SHP77 (cell line): ENCODE results near the gene MYO1D.
"Not testable (repeated sequence)": the region's sequence is repeated elsewhere in the genome, so short reads cannot be mapped to it uniquely, and the experiment has no call there.

Source experiments
- DNase-seq, 2 experiments: peaks; one replicate each; lab custom pipeline; 2025; lab: John Stamatoyannopoulos, UW

The MYO1D gene

DNA sequence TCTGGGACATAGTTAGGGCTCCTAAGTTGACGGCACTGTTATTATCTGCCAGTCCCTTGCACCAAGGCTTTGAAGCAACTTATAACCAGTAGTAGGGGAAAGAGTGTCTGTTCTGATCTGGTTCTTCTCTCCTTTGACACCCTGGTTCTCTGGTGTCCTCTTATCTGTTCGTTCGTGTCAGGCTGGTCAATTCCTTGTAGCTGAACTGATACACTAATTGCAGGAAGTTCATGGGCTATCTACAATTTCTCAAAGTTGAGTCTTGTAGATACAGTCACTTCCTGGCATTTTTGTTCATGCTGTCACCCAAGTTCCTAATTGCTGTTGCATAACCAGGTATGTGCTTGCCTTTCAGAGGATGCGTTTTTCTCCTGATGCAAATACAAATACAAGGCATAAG, 17.3 kb upstream of the MYO1D start:
- DNase-seq = no peak

DNA sequence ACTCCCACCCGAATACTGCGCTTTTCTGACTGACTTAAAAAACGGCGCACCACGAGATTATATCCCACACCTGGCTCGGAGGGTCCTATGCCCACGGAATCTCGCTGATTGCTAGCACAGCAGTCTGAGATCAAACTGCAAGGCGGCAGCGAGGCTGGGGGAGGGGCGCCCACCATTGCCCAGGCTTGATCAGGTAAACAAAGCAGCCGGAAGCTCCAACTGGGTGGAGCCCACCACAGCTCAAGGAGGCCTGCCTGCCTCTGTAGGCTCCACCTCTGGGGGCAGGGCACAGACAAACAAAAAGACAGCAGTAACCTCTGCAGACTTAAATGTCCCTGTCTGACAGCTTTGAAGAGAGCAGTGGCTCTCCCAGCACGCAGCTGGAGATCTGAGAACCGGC, 10.5 kb upstream of the MYO1D start:
- not testable (repeated sequence) for DNase-seq

DNA sequence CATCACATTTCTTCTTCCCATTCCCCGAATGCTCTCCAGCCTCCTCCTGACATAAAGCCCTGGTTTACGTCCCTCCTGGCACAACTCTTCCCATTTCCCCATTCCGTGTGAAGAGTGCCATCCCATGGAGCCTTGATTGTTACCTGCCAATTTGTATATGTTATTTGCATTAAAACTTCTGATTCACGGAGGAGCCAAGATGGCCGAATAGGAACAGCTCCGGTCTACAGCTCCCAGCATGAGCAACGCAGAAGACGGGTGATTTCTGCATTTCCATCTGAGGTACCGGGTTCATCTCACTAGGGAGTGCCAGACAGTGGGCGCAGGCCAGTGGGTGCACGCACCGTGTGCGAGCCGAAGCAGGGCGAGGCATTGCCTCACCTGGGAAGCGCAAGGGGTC, 10.0 kb upstream of the MYO1D start:
- DNase-seq = not testable (repeated sequence)

DNA sequence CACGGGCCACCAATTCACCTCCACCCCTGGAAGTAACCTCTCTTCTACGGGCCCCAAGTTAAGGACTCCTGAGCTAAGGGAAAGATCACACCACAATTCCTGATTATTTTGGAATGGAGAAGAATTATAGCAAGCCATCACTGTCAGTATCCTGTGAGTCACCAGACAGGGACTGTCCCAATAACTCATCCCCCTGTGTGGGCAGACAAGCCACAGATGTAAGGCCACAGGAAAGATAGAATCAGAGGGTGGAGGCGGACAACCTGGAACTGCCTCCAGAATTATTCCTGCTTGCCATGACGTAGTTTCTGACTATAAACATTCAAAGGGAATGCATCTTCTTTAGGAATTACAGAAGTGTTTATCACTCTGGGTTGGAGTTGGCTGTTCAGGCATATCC, 5.8 kb upstream of the MYO1D start:
- DNase-seq = no peak

DNA sequence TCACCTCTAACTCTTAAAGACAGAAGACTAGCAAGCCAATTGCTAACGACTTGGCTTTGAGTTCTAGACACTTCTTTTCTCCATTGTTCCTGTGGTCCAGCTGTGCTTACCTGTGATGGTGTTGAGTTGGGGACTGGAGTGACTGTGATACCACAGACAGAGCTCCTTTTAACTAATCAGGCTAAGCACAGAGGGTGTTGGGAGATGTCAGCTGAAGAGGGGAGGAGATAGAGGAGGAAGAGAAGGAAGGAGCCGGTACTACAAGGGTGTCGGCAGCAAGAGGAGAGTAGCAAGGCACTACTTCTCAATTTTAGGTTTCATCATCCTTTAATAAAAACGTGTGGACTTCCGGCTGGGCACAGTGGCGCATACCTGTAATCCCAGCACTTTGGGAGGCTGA, 5.1 kb upstream of the MYO1D start:
- no peak for DNase-seq

DNA sequence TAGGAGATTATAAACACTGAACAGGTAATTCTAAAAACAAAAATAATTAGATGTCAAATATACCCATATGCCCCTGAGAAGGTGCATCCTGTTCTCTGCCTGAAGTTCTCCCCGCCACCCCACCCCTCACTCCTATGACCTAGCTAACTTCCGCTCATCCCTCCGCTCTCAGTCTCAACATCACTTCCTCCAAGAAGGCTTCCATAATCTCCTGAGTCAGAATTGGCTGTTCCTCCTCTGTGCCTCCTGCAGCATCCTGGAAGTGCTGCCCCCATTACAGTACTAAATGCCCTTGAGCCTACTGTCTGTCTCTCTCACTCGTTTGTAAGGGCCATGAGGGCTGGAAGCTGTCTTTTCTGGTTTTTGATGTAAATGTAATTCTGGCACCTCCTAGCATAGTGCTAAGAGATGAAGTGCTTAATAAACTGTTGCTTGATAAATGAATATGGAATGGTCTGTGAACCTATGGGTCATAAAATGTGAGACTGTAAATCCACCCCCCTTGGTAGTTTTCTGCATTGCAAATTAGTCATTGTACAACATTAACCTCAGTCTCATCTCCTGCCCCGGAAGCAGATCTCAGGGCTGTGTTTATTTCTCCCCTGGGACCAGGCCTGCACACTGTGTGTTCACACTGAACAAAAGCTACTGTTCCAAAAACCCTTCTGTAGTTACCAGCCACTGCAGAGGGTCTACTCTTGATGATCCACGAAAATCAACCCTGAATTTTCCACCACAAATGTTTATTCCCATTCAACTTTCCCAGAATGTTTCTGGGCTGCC, 3.9 kb upstream of the MYO1D start:
- no peak for DNase-seq

DNA sequence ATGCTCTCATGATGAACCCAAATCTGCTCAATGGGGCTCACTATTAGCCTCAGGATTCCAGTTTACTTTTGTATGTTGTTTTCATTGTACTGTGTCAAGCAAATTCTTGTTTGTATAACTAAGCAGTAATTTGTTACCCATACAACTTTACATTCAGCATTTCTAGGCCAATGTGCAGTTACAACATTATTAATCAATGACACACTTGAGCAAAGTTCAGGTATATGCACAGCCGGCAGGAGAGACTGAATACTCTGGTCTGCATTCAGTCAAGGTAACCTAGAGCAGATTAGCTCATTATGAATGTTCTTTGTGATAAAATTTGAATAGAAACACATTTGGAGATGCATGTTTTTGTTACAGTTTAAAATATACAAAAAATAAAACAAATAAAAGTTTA, 2.2 kb upstream of the MYO1D start:
- DNase-seq = no peak

DNA sequence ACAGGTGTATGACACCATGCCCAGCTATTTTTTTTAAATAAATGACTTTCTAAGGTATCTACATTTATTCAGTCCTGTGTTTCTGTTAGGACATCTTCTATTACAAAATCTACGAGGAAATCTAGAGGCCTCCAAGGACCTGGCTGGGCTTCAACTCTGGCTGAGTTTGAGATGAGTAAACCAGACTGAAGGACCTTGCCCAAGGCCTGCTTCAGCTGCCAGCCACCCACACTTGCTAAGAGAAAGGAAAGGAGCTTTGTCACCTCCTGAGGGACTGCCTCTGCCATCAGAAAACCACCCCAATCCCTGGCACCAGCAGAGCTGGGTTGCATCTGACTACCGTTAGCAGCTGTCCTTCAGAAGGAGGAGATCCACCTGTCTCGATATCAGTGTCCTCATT, 1.3 kb upstream of the MYO1D start:
- no peak for DNase-seq

DNA sequence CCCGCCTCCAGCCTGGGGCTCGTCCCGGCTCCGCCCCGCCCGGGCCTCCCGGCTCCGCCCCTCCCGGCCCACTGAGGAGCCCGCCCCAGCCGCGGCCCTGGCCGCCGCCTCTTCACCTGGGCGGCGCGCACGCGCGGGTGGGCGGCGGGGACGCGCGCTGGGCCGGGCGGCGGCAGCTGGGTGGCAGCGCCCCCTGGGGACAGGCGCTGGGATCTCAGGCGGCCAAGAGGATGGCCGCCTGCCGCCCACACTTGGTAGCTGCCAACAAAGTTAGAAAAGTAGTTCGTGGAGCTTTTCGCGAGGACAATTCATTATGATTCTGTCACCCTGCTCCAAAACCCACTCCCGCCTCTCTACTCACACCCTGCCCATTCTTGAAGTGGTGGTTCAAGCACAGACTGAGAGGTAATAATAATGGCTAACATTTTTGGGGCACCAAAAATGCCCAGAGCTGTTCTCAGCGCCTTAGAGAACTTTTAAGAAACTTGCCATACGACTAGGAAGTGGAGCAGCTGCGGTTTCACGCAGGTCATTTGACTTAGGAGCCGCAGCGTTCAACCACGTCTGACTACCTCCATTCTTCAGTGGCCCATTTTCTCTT, 340 bp upstream of the MYO1D start:
- peak; percentile 65 to 78 for DNase-seq

DNA sequence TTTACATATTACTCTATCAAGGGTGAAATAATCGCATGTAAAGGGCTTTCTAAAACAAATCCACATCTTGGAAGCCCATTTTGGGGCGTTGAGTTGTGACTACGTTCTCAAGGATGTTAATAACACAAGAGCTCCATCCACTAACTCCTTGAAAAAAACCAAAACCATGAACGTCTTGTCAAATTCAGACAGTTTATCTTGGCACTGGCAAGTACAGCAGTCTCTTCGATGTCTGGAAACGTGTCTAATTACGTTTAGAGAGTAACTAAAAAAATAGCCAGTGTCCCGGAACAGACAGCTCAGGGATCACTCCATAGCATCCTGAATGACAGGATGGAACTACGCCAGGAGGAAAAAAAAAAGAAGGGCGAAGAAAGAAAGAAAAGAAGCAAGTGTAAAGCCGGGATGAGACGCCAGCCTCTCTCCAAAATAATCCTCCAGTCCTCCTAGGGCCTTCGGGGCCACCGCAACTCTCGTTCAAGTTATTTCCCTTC, 954 bp downstream of the MYO1D start:
- DNase-seq = no peak

DNA sequence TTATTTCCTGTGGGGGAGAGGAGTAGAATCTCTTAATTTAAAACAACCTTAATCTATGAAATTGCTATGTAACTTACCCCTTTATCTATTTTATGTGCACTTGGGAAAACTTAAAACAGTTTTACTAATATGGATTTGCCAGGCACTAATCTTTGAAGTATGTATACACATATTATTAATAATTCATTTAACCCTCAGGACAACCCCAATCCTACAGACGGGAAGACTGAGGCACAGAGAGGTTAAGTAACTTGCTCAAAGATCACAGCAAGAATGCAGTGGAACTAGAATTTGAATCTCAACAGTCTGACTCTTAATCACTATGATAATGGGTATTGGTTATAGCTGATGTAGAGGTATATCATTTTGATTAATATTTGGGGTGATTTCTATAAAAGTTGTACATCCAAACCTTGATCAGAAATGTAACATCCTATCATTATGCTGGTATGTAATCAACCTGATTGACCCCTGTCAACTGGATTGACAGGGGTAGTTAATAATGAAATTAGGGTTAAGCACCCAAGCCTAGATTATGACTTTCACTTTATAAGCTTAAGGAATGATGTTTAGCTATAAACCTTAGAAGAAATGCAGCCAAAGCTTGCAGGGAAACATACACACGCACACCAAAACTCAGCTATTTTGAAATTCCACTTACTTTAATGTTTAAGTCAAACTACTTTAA, 1.6 kb downstream of the MYO1D start:
- no peak for DNase-seq

DNA sequence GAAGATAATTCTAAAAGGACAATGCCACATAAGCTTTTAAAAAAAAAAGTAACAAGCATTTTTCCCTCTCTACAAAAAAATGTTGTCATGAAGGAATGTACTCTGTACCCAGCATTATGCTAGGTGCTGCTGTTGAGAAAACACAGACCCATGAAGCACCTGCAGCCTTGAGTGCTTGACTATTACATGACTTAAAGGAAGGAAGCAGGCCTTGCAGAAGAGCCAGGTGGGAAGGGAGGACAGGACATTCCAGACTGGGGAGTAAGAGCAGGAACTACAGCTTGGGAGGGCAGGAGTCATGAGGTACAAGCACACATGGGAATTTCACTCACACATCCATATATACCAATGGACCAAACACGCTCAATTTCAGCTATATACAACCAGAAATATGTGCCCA, 3.8 kb downstream of the MYO1D start:
- no peak for DNase-seq

DNA sequence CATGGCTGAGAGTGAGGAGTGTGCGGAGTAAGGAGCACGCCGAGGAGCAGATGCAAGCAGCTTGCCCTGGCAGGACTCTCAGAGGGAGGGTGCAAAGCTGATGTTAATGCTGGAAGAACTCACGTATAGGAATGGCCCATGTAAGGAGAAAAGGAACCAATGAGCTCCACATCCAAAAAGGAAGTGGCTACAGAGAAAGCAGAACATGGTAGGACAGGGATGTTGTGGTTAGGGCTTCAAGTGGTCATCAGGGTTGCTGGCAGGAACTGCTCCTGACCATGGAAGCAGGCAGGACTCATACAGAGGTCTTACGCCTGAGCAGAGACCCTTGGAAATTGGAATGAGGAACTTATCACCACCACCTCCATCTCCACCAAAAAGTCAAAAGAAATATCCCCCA, 5.2 kb downstream of the MYO1D start:
- DNase-seq = no peak

DNA sequence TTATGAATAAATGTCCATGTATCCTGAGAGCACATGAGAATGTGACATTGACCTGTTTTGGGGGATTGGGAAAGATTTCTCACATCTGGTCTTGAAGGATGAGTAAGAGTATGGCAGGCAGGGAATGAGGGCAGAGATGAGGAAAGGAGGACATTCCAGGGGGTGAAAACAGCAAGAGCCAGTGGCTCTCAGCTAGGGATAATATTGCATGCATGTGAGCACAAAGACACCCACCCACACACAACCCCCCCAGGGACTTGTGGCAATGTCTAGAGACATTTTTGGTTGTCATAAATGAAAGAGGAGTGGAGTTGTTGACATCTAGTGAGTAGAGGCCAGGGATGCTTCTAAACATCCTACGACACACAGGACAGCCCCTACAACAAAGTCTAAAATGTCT, 6.0 kb downstream of the MYO1D start:
- DNase-seq = no peak

DNA sequence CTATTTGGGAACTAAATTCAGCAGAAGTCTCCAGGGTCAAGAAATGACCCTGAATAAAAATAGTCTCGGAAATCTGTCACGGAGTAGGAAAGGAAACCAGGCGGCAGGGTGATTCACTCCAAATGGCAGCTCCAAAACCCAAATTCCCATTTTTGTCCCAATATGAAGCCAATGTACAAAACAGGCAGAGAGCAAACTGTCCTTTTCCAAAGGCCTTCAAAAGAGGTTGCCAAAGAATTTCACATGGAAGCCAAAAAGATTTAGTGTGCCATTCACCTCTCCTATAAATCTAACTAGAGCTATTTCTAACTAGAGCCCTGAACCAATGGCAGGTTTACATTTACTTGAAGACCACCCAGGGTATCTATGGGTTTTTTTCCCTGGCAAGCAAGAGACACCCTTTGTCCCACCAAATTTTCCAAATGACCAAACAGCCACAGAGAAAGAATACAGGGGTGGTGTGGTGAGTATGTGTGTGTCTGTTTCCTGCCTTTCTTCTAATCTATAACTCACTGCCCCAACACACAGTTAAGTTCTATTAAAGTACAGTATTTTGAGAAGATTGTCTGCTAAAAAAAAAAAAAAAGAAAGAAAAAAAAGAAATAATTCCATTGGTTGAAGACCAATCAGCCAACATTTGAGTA, 6.8 kb downstream of the MYO1D start:
- DNase-seq = no peak

DNA sequence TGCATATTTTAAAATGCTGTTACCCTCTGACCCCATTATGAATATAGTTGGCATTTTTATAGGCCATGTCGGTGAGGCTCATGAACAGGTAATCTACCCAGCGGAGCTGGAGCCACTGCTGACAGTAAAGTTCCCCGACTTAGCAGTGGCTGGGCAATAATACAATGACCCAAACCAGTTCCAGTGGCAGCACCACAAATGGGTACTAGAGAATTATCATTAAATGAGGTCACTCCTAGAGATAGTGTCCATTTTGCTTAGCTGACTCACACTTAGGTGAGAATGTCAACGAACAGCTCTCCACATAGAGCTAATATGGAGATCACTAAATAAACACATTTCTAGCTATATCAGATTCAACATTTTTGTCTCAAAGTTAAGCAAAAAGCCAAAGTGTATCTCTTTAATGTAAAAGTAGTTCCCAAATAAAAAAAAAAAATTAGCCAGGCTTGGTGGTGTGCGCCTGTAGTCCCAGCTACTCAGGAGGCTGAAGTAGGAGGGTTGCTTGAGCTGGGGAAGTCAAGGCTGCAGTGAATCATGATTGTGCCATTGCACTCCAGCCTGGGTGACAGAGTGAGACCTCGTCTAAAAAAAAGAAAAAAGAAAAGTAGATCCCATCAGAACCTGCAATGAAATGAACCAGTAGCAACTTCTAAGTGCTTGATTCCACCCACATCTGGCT, 7.4 kb downstream of the MYO1D start:
- DNase-seq = no peak

DNA sequence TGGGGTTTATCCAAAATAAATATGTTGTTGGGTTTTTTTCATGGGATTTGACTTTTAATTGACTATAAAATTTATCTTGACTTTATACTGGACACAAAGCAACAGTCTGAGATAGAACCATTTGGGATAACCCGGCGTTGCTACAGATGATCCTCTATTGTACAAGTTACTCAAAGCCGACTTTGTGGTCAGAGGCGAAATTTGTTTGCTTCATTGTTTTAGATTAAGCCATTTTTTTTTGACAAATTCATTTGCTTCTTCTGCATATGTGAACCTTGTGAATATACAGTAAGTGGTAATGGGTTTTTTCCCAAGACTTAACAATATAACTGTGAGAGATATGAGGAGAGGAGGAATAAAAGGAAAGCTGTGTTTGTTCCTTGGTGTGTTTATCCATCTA, 11.8 kb downstream of the MYO1D start:
- DNase-seq = no peak

DNA sequence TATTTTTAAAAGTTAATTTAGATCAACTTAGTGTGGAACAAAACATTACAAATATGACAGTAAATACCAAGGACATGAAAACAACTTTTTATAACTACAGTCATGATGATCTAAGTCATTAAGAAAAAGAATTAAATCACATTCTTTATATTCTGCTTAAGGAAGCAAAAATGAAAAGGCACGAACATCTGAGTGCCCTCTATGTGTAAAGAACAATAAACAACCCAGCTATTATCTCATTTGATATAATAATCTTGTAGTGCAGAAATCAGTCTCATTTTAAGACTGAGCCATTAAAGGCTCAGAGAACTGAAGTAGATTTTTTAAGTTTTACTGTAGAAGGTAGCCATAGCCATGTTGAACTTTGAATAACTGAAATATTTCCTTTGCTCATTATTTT, 13.4 kb downstream of the MYO1D start:
- no peak for DNase-seq

DNA sequence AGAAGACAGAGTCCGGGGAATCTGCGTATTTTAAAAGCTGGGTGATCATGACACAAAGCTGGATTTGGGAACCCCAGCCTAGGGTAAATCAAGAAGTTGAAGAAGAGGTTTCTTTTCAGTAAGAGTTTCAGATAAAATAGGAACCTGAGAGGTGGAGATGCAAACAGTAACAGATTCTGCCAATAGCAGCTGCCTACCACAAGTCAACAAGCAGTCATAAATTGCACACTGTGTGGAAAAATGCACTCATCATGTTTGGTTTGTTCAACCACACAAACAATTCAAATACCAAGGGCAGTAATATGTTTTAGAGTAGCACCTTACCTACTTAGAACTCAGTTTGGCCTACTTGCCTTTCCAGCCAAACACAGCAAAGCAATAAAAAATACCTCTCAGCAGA, 14.0 kb downstream of the MYO1D start:
- no peak for DNase-seq

DNA sequence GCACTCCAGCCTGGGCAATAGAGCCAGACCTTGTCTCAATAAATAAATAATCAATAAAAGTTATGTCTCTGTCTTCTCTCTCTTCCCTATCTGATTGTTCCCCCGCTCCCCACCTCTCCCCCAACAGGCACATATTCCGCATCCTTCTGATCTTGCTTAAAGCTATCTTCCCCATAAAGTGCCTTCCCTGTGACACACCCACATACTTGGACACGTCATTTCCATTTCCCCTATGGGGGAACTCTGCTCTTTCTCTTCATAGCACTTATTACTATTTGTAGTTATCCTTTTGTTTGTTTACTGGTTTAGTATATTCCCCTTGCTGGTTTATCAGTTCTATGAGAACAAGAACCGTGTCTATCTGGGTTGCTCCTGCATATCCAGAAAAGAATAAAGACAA, 14.9 kb downstream of the MYO1D start:
- DNase-seq = no peak

DNA sequence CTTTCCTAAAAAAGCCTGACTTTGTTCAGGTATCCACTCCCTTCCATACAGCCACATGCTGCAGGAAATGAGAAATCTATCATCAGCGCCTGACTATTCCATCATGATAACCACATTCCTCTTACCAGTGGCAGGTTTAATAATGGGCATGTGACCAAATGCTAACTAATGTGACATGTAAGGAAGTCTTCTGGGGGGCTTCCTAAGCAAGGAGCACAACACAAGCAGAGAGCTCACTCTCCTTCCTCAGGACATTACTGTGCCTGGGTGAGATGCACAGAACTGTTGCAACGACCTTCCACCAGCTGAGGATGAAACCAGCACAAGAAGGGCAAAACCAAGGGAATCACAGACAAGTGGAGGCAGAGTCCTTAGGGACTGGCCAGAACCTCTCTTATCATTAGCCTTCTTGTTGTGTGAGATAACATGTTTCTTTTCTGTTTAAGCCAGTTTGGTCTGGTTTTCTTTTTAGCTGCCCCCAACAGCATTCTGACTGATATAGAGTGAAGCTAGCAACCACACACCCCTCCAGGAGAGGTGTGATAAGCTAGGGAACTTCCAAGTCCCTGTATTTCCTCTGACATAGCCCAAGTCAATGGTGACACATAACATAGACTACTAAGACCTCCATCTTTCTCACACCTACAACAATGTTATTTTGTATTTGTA, 16.9 kb downstream of the MYO1D start:
- no peak for DNase-seq

DNA sequence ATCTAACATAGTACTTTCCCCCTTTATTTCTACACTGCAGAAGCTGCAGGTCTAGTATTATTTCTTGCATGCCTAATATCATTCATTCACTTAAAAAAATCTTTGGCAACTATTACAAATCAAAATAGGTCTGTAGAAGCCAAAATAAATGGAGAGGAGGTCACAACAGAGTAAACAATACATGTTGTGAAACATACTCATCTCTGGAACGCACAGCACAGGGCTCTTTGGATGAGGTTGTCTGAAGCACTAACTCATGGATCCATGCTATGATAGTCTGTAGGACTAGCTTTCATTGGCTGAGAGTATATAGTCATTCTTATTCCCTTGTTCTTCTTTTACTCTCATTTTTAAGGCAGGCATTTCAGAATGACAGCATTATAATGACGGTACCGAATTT, 21.3 kb downstream of the MYO1D start:
- no peak for DNase-seq
